Kidney (tissue), 14 donors: ENCODE results near the gene RNF213. TPM values are rescaled to one million over a fixed set of nuclear protein-coding genes. Genes with fewer than 3 reads are reported as not detected.

Source experiments
- DNase-seq, 5 donors: peaks; one replicate each; pipeline ENCODE4 v3.0.0-alpha.2; 2013 to 2020
- FAIRE-seq: peaks from 2 replicates; lab custom pipeline; 2012; peaks lifted over from hg19 to GRCh38; lab: Jason Lieb, UNC
- H3K27ac ChIP-seq, 2 donors: one replicate each; pipeline ENCODE4 v1.7.0; 2013; ENCODE audit warnings: low read depth in 2 of 2, low read length in 2 of 2, inconsistent platforms in 1 of 2
- H3K27me3 ChIP-seq: one replicate; pipeline ENCODE4 v1.7.1; 2013; ENCODE audit warnings: low read length, inconsistent platforms; ENCODE audit not compliant: control insufficient read depth, insufficient read depth
- H3K36me3 ChIP-seq, 3 donors: one replicate each; pipeline versions ENCODE4 v1.7.0 to v1.7.1; 2013; ENCODE audit warnings: low read length in 3 of 3, control low read depth in 1 of 3, inconsistent platforms in 1 of 3; ENCODE audit not compliant: insufficient read depth in 3 of 3, control insufficient read depth in 2 of 3
- H3K4me1 ChIP-seq, 3 donors: one replicate each; pipeline versions ENCODE4 v1.7.0 to v1.7.1; 2013; ENCODE audit warnings: low read length in 3 of 3, inconsistent platforms in 1 of 3, low read depth in 1 of 3; ENCODE audit not compliant: control insufficient read depth in 2 of 3, insufficient read depth in 2 of 3
- H3K4me3 ChIP-seq, 3 donors: one replicate each; pipeline versions ENCODE4 v1.7.0 to v1.8.1; 2013; ENCODE audit warnings: low read length in 3 of 3, control low read depth in 1 of 3, inconsistent platforms in 1 of 3
- H3K9ac ChIP-seq, 3 donors: one replicate each; pipeline versions ENCODE4 v1.7.0 to v1.7.1; 2013; ENCODE audit warnings: low read length in 3 of 3, control low read depth in 1 of 3, inconsistent platforms in 1 of 3
- H3K9me3 ChIP-seq, 3 donors: one replicate each; pipeline versions ENCODE4 v1.7.0 to v1.7.1; 2013; ENCODE audit warnings: low read length in 3 of 3, control low read depth in 1 of 3, inconsistent platforms in 1 of 3; ENCODE audit not compliant: control insufficient read depth in 2 of 3, insufficient read depth in 1 of 3
- intact Hi-C: fragments of 100-400 bp; cut with DNase I; formaldehyde crosslinking; loops from one replicate; pipeline ENCODE4 v1.11.1; 2022
- polyA plus RNA-seq: library from polyadenylated mRNA; stranded (reverse); fragments of 350-450 nt; fragmentation: Illumina TruSeq; extraction: RNeasy Lipid Tissue Mini Kit (QIAGEN cat#74804); gene quantifications from one replicate; pipeline ENCODE4 v1.2.3, GENCODE V29; 2014; ENCODE audit warnings: low read depth, low replicate concordance; ENCODE audit not compliant: insufficient read depth
- total RNA-seq: library from RNA; stranded (reverse); fragmentation: NEBNext Ultra II Directional; extraction: Animal tissue kit (Norgen Biotek cat#: 25700); gene quantifications from one replicate; pipeline ENCODE4 v1.2.1, GENCODE V29; 2021
- TF ChIP-seq, protein P1 (sequence below): IDR thresholded peaks from 3 replicates; pipeline ENCODE4 v1.5.1; 2012; ENCODE audit warnings: mild to moderate bottlenecking, moderate library complexity, borderline replicate concordance; ENCODE audit not compliant: insufficient read depth; ENCODE audit errors: extremely low read depth
- donor health status: control.
- donor health status: control.
- donor health status: control.
- donor health status: control.
- donor health status: control.
- donor health status: DM: yes; HTN: yes; CAD: no.
- donor health status: Normal renal cell carcinoma (clear cell type).

Gene RNF213
- total and polyA plus RNA-seq, 2 donors from 2014 or later: 43.4 to 276 TPM

DNA sequence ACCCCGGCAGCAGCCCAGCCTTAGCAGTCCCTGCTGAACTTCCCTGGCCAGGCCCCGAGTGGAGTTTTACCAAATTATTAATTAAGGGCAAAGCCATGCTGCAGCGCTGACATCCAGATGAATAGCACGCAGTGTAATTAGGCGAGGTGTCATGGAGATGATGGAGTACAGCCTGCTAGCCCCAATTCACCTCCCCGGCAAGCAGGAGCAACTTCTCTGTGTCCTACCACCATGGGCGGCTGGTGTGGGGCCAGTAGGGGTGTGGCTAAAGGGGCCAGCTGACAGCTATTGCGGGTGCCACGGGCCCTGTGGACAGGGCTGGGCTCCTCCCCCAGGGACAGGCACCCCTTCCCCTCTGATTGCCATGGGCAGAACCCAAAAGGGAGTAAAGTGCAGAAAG, 178.8 kb downstream of the RNF213 start:
- peaks cover 0 to 3% (median 0%) of the 10 kb centered on the region in 3 donors for H3K36me3 ChIP-seq
- H3K27ac ChIP-seq: no peak overlapping the region
- FAIRE-seq (no peak), DNase-seq (no peak)
- no peaks in the 10 kb centered on the region for H3K9me3 ChIP-seq
- TF ChIP-seq, protein P1, sequence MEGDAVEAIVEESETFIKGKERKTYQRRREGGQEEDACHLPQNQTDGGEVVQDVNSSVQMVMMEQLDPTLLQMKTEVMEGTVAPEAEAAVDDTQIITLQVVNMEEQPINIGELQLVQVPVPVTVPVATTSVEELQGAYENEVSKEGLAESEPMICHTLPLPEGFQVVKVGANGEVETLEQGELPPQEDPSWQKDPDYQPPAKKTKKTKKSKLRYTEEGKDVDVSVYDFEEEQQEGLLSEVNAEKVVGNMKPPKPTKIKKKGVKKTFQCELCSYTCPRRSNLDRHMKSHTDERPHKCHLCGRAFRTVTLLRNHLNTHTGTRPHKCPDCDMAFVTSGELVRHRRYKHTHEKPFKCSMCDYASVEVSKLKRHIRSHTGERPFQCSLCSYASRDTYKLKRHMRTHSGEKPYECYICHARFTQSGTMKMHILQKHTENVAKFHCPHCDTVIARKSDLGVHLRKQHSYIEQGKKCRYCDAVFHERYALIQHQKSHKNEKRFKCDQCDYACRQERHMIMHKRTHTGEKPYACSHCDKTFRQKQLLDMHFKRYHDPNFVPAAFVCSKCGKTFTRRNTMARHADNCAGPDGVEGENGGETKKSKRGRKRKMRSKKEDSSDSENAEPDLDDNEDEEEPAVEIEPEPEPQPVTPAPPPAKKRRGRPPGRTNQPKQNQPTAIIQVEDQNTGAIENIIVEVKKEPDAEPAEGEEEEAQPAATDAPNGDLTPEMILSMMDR: no peak
- H3K4me3 ChIP-seq: no peak overlapping the region
- intact Hi-C loops: no loop called here
- H3K27me3 ChIP-seq: no peaks in the 10 kb centered on the region
- no peak overlapping the region for H3K9ac ChIP-seq
- no peaks in the 10 kb centered on the region for H3K4me1 ChIP-seq

DNA sequence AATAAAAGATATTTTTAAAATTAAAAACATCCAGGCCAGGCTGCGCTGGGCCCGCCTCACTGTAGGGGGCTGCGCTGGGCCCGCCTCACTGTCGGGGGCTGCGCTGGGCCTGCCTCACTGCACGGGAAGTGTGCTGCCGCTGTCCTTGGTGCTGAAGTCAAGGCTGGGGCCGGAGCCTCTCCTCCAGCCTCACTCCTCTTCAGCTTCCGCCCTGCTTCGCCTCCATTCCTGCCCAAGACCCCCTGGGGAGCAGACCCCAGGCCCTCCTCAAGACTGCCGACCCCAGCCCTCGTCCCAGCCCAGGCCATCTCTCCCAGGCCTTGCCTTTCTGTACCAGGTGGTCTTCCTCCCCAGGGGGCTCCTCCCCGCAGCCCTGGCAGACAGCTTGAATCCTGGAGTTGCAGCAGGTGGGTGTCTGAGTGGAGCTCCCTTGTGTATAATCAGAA, 180.5 kb downstream of the RNF213 start:
- H3K9me3 ChIP-seq: no peaks in the 10 kb centered on the region
- no peak overlapping the region for H3K4me3 ChIP-seq
- no peaks in the 10 kb centered on the region for H3K4me1 ChIP-seq
- no peak overlapping the region for H3K27ac ChIP-seq
- peaks cover 0 to 3% (median 0%) of the 10 kb centered on the region in 3 donors for H3K36me3 ChIP-seq
- intact Hi-C loops: loop anchor here (10.0 kb wide), 1 partner anchor 774 kb away; no protein-coding TSS in a partner anchor
- DNase-seq (peak in 4 of 5 donors; percentile 87 to 89 (median 88)), FAIRE-seq (no peak)
- H3K27me3 ChIP-seq: no peaks in the 10 kb centered on the region
- no peak overlapping the region for H3K9ac ChIP-seq
- TF ChIP-seq, protein P1: no peak

DNA sequence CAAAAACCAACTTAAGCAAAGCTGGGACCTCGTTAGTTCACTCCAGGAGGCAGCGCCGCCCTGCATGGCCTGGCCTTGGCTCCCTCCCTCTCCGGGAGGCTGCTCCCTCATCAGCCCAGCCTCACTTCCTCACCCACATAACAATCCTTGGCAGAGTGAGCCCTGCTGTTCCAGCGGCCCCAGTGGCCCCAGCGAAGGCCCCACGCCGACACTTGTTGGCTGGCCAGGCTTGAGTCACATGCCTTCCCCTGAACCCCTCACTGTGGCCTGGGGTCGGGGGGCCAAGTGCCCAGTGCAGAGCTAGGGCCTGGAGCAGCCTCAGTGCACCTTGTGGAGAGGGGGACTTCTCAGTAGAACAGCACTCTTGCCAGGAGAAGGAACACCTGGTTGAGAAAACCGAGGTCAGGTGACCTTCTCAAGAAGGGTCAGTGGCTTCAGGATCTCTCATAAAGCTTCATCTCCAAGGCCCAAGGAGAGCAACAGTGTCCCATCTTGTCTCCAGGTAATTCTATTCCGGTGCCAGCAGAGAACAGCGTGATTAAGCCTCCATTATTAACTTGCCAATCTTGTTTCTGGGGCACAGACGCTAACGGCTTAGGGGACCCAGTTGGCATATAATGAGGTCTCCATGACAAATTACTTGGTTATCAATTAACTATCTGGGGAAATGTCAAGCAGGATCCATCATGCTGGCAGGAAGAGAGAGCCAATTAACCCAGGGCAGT, 181.1 kb downstream of the RNF213 start:
- DNase-seq (no peak), FAIRE-seq (no peak)
- no peak overlapping the region for H3K27ac ChIP-seq

More for the DNA sequence above, 181.1 kb downstream of the RNF213 start:
- H3K27me3 ChIP-seq: no peaks in the 10 kb centered on the region
- no peaks in the 10 kb centered on the region for H3K4me1 ChIP-seq
- TF ChIP-seq, protein P1: no peak
- H3K36me3 ChIP-seq: peaks cover 0 to 3% (median 0%) of the 10 kb centered on the region in 3 donors
- no peak overlapping the region for H3K4me3 ChIP-seq
- intact Hi-C loops: loop anchor here (10.0 kb wide), 1 partner anchor 773 kb away; no protein-coding TSS in a partner anchor
- no peak overlapping the region for H3K9ac ChIP-seq
- no peaks in the 10 kb centered on the region for H3K9me3 ChIP-seq
